ENCODE measurements around the gene LRRC8E.

Gene LRRC8E

GRCh38 chr19:7868326-7868670 lies 20.0 kb upstream of the LRRC8E start:
- no peak for DNase-seq (ENCODE audit: low spot score)

GRCh38 chr19:7868671-7869452 lies 19.4 kb upstream of the LRRC8E start:
- peak; percentile 85 for DNase-seq (ENCODE audit: low spot score)

GRCh38 chr19:7869453-7869909 lies 18.8 kb upstream of the LRRC8E start:
- peak; percentile 68 for DNase-seq (ENCODE audit: low spot score)

GRCh38 chr19:7869910-7870511 lies 18.3 kb upstream of the LRRC8E start:
- no peak for DNase-seq (ENCODE audit: low spot score)

- DNase-seq (ENCODE audit: low spot score) = no peak
Measured at GRCh38 chr19:7870571-7871436, 17.5 kb upstream of the LRRC8E start.

- peak; percentile 94 for DNase-seq (ENCODE audit: low spot score)
Measured at GRCh38 chr19:7871437-7872305, 16.6 kb upstream of the LRRC8E start.

GRCh38 chr19:7872306-7873204 lies 15.8 kb upstream of the LRRC8E start:
- DNase-seq (ENCODE audit: low spot score) = no peak

GRCh38 chr19:7873304-7874075 lies 14.8 kb upstream of the LRRC8E start:
- no peak for DNase-seq (ENCODE audit: low spot score)

GRCh38 chr19:7874076-7874896 lies 14.0 kb upstream of the LRRC8E start, which contains the start of gene PRR36:
Gene PRR36, minus strand, starts transcription at chr19:7874390. Its CDS starts 701 bp downstream, at chr19:7873689.
- peak; percentile 56 for DNase-seq (ENCODE audit: low spot score)

- DNase-seq (ENCODE audit: low spot score) = no peak
Measured at GRCh38 chr19:7874897-7875273, 13.4 kb upstream of the LRRC8E start.

- DNase-seq (ENCODE audit: low spot score) = no peak
Measured at GRCh38 chr19:7877249-7877836, 11.0 kb upstream of the LRRC8E start.

- DNase-seq (ENCODE audit: low spot score) = no peak
Measured at GRCh38 chr19:7879111-7879807, 9.1 kb upstream of the LRRC8E start.

- no peak for DNase-seq (ENCODE audit: low spot score)
Measured at GRCh38 chr19:7879836-7880235, 8.5 kb upstream of the LRRC8E start.

GRCh38 chr19:7881910-7882309 lies 6.4 kb upstream of the LRRC8E start:
- DNase-seq (ENCODE audit: low spot score) = no peak

GRCh38 chr19:7883105-7883504 lies 5.2 kb upstream of the LRRC8E start:
- no peak for DNase-seq (ENCODE audit: low spot score)

- DNase-seq (ENCODE audit: low spot score) = no peak
Measured at GRCh38 chr19:7883796-7884570, 4.3 kb upstream of the LRRC8E start.

- no peak for DNase-seq (ENCODE audit: low spot score)
Measured at GRCh38 chr19:7885818-7886217, 2.5 kb upstream of the LRRC8E start.

All from AG20443 (cell line).